Measurements from ENCODE around the gene HECTD1.

Gene HECTD1

GRCh38 chr14:31170411-31170810 is 37.2 kb downstream of the HECTD1 start:
- H3K36me3 Mint-ChIP-seq (ENCODE audit: low read depth), result peaks cover 92% of the 10 kb centered on the region

GRCh38 chr14:31169877-31170276 is 37.7 kb downstream of the HECTD1 start:
- Mint-ChIP-seq H3K4me3 (no peak overlapping the region), H3K4me1 (ENCODE audit: low read depth) (no peaks in the 10 kb centered on the region), H3K27me3 (no peaks in the 10 kb centered on the region), H3K27ac (no peak overlapping the region), H3K9me3 (no peaks in the 10 kb centered on the region), H3K36me3 (ENCODE audit: low read depth) (peaks cover 92% of the 10 kb centered on the region)
- intact Hi-C loops (cut with micrococcal nuclease), result loop anchor here (5.0 to 10.0 kb wide), 3 partner anchors 63 to 225 kb away; no protein-coding TSS in a partner anchor

More at GRCh38 chr14:31170411-31170810, 37.2 kb downstream of the HECTD1 start:
- Mint-ChIP-seq H3K27me3 (no peaks in the 10 kb centered on the region), H3K4me1 (ENCODE audit: low read depth) (no peaks in the 10 kb centered on the region), H3K9me3 (no peaks in the 10 kb centered on the region), H3K4me3 (no peak overlapping the region), H3K27ac (no peak overlapping the region)
- intact Hi-C loops (cut with micrococcal nuclease), result loop anchor here (5.0 to 10.0 kb wide), 2 partner anchors 63 to 226 kb away; no protein-coding TSS in a partner anchor

GRCh38 chr14:31167032-31167431 is 40.6 kb downstream of the HECTD1 start:
- peaks cover 98% of the 10 kb centered on the region for H3K36me3 Mint-ChIP-seq (ENCODE audit: low read depth)
- intact Hi-C loops (cut with micrococcal nuclease), result loop anchor here (10.0 kb wide), 1 partner anchor 188 kb away; no protein-coding TSS in a partner anchor
- no peak overlapping the region for H3K27ac Mint-ChIP-seq
- no peak overlapping the region for H3K4me3 Mint-ChIP-seq
- H3K27me3 Mint-ChIP-seq, result no peaks in the 10 kb centered on the region
- H3K9me3 Mint-ChIP-seq, result no peaks in the 10 kb centered on the region
- H3K4me1 Mint-ChIP-seq (ENCODE audit: low read depth), result no peaks in the 10 kb centered on the region

- Mint-ChIP-seq H3K4me3 (no peak overlapping the region), H3K4me1 (ENCODE audit: low read depth) (no peaks in the 10 kb centered on the region), H3K36me3 (ENCODE audit: low read depth) (peaks cover 100% of the 10 kb centered on the region), H3K27ac (no peak overlapping the region), H3K27me3 (no peaks in the 10 kb centered on the region), H3K9me3 (no peaks in the 10 kb centered on the region)
- intact Hi-C loops (cut with micrococcal nuclease), result loop anchor here (10.0 kb wide), 1 partner anchor 189 kb away; no protein-coding TSS in a partner anchor
Observed at GRCh38 chr14:31166271-31166561, 41.4 kb downstream of the HECTD1 start.

GRCh38 chr14:31164115-31164514 is 43.5 kb downstream of the HECTD1 start:
- no peak overlapping the region for H3K27ac Mint-ChIP-seq
- H3K36me3 Mint-ChIP-seq (ENCODE audit: low read depth), result peaks cover 96% of the 10 kb centered on the region
- H3K4me1 Mint-ChIP-seq (ENCODE audit: low read depth), result no peaks in the 10 kb centered on the region
- H3K27me3 Mint-ChIP-seq, result no peaks in the 10 kb centered on the region
- H3K4me3 Mint-ChIP-seq, result no peak overlapping the region
- no peaks in the 10 kb centered on the region for H3K9me3 Mint-ChIP-seq
- intact Hi-C loops (cut with micrococcal nuclease), result loop anchor here (10.0 kb wide), 1 partner anchor 191 kb away; no protein-coding TSS in a partner anchor

- Mint-ChIP-seq H3K4me1 (ENCODE audit: low read depth) (no peaks in the 10 kb centered on the region), H3K9me3 (no peaks in the 10 kb centered on the region), H3K27me3 (no peaks in the 10 kb centered on the region), H3K4me3 (no peak overlapping the region), H3K27ac (no peak overlapping the region), H3K36me3 (ENCODE audit: low read depth) (peaks cover 92% of the 10 kb centered on the region)
- intact Hi-C loops (cut with micrococcal nuclease), result loop anchor here (10.0 kb wide), 1 partner anchor 192 kb away; no protein-coding TSS in a partner anchor
Observed at GRCh38 chr14:31162910-31163649, 44.5 kb downstream of the HECTD1 start.

- intact Hi-C loops (cut with micrococcal nuclease), result loop anchor here (10.0 kb wide), 1 partner anchor 194 kb away; no protein-coding TSS in a partner anchor
- Mint-ChIP-seq H3K9me3 (no peaks in the 10 kb centered on the region), H3K27me3 (no peaks in the 10 kb centered on the region), H3K36me3 (ENCODE audit: low read depth) (peaks cover 89% of the 10 kb centered on the region), H3K27ac (no peak overlapping the region), H3K4me1 (ENCODE audit: low read depth) (no peaks in the 10 kb centered on the region), H3K4me3 (no peak overlapping the region)
Observed at GRCh38 chr14:31161274-31161673, 46.3 kb downstream of the HECTD1 start.

GRCh38 chr14:31159682-31160296 is 47.8 kb downstream of the HECTD1 start:
- intact Hi-C loops (cut with micrococcal nuclease), result loop anchor here (10.0 kb wide), 1 partner anchor 195 kb away; no protein-coding TSS in a partner anchor
- H3K4me3 Mint-ChIP-seq, result no peak overlapping the region
- no peaks in the 10 kb centered on the region for H3K4me1 Mint-ChIP-seq (ENCODE audit: low read depth)
- H3K9me3 Mint-ChIP-seq, result no peaks in the 10 kb centered on the region
- H3K27me3 Mint-ChIP-seq, result no peaks in the 10 kb centered on the region
- peaks cover 89% of the 10 kb centered on the region for H3K36me3 Mint-ChIP-seq (ENCODE audit: low read depth)
- no peak overlapping the region for H3K27ac Mint-ChIP-seq

GRCh38 chr14:31154956-31155355 is 52.6 kb downstream of the HECTD1 start:
- intact Hi-C loops (cut with micrococcal nuclease), result no loop called here

GRCh38 chr14:31142455-31143087 is 65.0 kb downstream of the HECTD1 start:
- peaks cover 62% of the 10 kb centered on the region for H3K36me3 Mint-ChIP-seq (ENCODE audit: low read depth)
- no peaks in the 10 kb centered on the region for H3K27me3 Mint-ChIP-seq
- intact Hi-C loops (cut with micrococcal nuclease), result loop anchor here (5.0 to 10.0 kb wide), 2 partner anchors 35 to 428 kb away; no protein-coding TSS in a partner anchor
- H3K4me3 Mint-ChIP-seq, result no peak overlapping the region
- no peak overlapping the region for H3K27ac Mint-ChIP-seq
- no peaks in the 10 kb centered on the region for H3K4me1 Mint-ChIP-seq (ENCODE audit: low read depth)
- H3K9me3 Mint-ChIP-seq, result no peaks in the 10 kb centered on the region

More at GRCh38 chr14:31154956-31155355, 52.6 kb downstream of the HECTD1 start:
- Mint-ChIP-seq H3K27ac (no peak overlapping the region), H3K9me3 (no peaks in the 10 kb centered on the region), H3K36me3 (ENCODE audit: low read depth) (peaks cover 93% of the 10 kb centered on the region), H3K27me3 (no peaks in the 10 kb centered on the region), H3K4me1 (ENCODE audit: low read depth) (no peaks in the 10 kb centered on the region), H3K4me3 (no peak overlapping the region)

- no peak overlapping the region for H3K27ac Mint-ChIP-seq
- H3K4me3 Mint-ChIP-seq, result no peak overlapping the region
- H3K4me1 Mint-ChIP-seq (ENCODE audit: low read depth), result no peaks in the 10 kb centered on the region
- no peaks in the 10 kb centered on the region for H3K27me3 Mint-ChIP-seq
- no peaks in the 10 kb centered on the region for H3K9me3 Mint-ChIP-seq
- H3K36me3 Mint-ChIP-seq (ENCODE audit: low read depth), result peaks cover 65% of the 10 kb centered on the region
- intact Hi-C loops (cut with micrococcal nuclease), result no loop called here
Observed at GRCh38 chr14:31139301-31139847, 68.2 kb downstream of the HECTD1 start.

GRCh38 chr14:31138301-31138700 is 69.3 kb downstream of the HECTD1 start:
- H3K4me3 Mint-ChIP-seq, result no peak overlapping the region
- intact Hi-C loops (cut with micrococcal nuclease), result no loop called here
- no peaks in the 10 kb centered on the region for H3K4me1 Mint-ChIP-seq (ENCODE audit: low read depth)
- H3K36me3 Mint-ChIP-seq (ENCODE audit: low read depth), result peaks cover 64% of the 10 kb centered on the region
- no peak overlapping the region for H3K27ac Mint-ChIP-seq
- no peaks in the 10 kb centered on the region for H3K9me3 Mint-ChIP-seq
- H3K27me3 Mint-ChIP-seq, result no peaks in the 10 kb centered on the region

- H3K9me3 Mint-ChIP-seq, result no peaks in the 10 kb centered on the region
- intact Hi-C loops (cut with micrococcal nuclease), result no loop called here
- no peaks in the 10 kb centered on the region for H3K4me1 Mint-ChIP-seq (ENCODE audit: low read depth)
- peaks cover 72% of the 10 kb centered on the region for H3K36me3 Mint-ChIP-seq (ENCODE audit: low read depth)
- H3K27me3 Mint-ChIP-seq, result no peaks in the 10 kb centered on the region
- no peak overlapping the region for H3K4me3 Mint-ChIP-seq
- H3K27ac Mint-ChIP-seq, result no peak overlapping the region
Observed at GRCh38 chr14:31137214-31137889, 70.2 kb downstream of the HECTD1 start.

All from dendritic cell treated with granulocyte-macrophage colony-stimulating factor and Interleukin-4, amounts not matched to agents 40 ng/mL and 50 ng/mL, for 4 days (primary cell).